ENCODE data around the gene TDP2.
"Not testable (repeated sequence)": the region's sequence is repeated elsewhere in the genome, so short reads cannot be mapped to it uniquely, and the experiment has no call there.

The TDP2 gene

GRCh38 chr6:24666641-24667377 lies at the start of gene TDP2, which contains the start of gene ACOT13:
TDP2 (minus strand) TSS chr6:24666899; CDS start chr6:24666862, 37 bp downstream.
ACOT13 (plus strand) TSS chr6:24667077; CDS start chr6:24667264, 187 bp downstream.
- peak within 1 kb of the TSS; percentile 86 for H3K4me3 ChIP-seq (ENCODE audit: low read depth, low read length)

GRCh38 chr6:24710519-24711303 lies 44.0 kb upstream of the TDP2 start:
- no peak overlapping the region for H3K4me3 ChIP-seq (ENCODE audit: low read depth, low read length)

GRCh38 chr6:24709014-24709711 lies 42.5 kb upstream of the TDP2 start:
- H3K4me3 ChIP-seq (ENCODE audit: low read depth, low read length), result no peak overlapping the region

- no peak overlapping the region for H3K4me3 ChIP-seq (ENCODE audit: low read depth, low read length)
Measured at GRCh38 chr6:24708612-24709011, 41.9 kb upstream of the TDP2 start.

GRCh38 chr6:24704468-24704867 lies 37.8 kb upstream of the TDP2 start:
- no peak overlapping the region for H3K4me3 ChIP-seq (ENCODE audit: low read depth, low read length)

- no peak overlapping the region for H3K4me3 ChIP-seq (ENCODE audit: low read depth, low read length)
Measured at GRCh38 chr6:24702720-24703282, 36.1 kb upstream of the TDP2 start.

- no peak overlapping the region for H3K4me3 ChIP-seq (ENCODE audit: low read depth, low read length)
Measured at GRCh38 chr6:24699521-24700359, 33.0 kb upstream of the TDP2 start.

- no peak overlapping the region for H3K4me3 ChIP-seq (ENCODE audit: low read depth, low read length)
Measured at GRCh38 chr6:24696097-24696496, 29.4 kb upstream of the TDP2 start.

- H3K4me3 ChIP-seq (ENCODE audit: low read depth, low read length), result not testable (repeated sequence)
Measured at GRCh38 chr6:24695635-24696034, 28.9 kb upstream of the TDP2 start.

- no peak overlapping the region for H3K4me3 ChIP-seq (ENCODE audit: low read depth, low read length)
Measured at GRCh38 chr6:24694198-24694597, 27.5 kb upstream of the TDP2 start.

GRCh38 chr6:24692848-24693592 lies 26.3 kb upstream of the TDP2 start:
- H3K4me3 ChIP-seq (ENCODE audit: low read depth, low read length), result no peak overlapping the region

- no peak overlapping the region for H3K4me3 ChIP-seq (ENCODE audit: low read depth, low read length)
Measured at GRCh38 chr6:24692415-24692814, 25.7 kb upstream of the TDP2 start.

GRCh38 chr6:24692003-24692402 lies 25.3 kb upstream of the TDP2 start:
- H3K4me3 ChIP-seq (ENCODE audit: low read depth, low read length), result no peak overlapping the region

GRCh38 chr6:24691550-24691949 lies 24.9 kb upstream of the TDP2 start:
- H3K4me3 ChIP-seq (ENCODE audit: low read depth, low read length), result no peak overlapping the region

- H3K4me3 ChIP-seq (ENCODE audit: low read depth, low read length), result no peak overlapping the region
Measured at GRCh38 chr6:24690593-24690992, 23.9 kb upstream of the TDP2 start.

GRCh38 chr6:24689964-24690363 lies 23.3 kb upstream of the TDP2 start:
- no peak overlapping the region for H3K4me3 ChIP-seq (ENCODE audit: low read depth, low read length)

GRCh38 chr6:24686946-24687345 lies 20.2 kb upstream of the TDP2 start:
- no peak overlapping the region for H3K4me3 ChIP-seq (ENCODE audit: low read depth, low read length)

- no peak overlapping the region for H3K4me3 ChIP-seq (ENCODE audit: low read depth, low read length)
Measured at GRCh38 chr6:24686408-24686807, 19.7 kb upstream of the TDP2 start.

Measured in iPS-11a (cell line).